Sigmoid colon (tissue), 4 donors: Measurements from ENCODE around the gene MORN1.

Experiments
- CTCF ChIP-seq, 4 experiments: fragments of 450-650 bp in 3 of 4; fragments of 200-600 bp in 1 of 4; IDR thresholded peaks; one replicate each; pipeline ENCODE4 v1.5.1; 2016 to 2019; ENCODE audit warnings: antibody characterized with exemption in 4 of 4, mild to moderate bottlenecking in 3 of 4, moderate library complexity in 2 of 4
- POLR2A ChIP-seq, 2 donors: fragments of 450-650 bp; IDR thresholded peaks; one replicate each; pipeline ENCODE4 v1.6.1; 2016; ENCODE audit warnings: antibody characterized with exemption in 2 of 2, mild to moderate bottlenecking in 2 of 2, moderate library complexity in 2 of 2
- POLR2AphosphoS5 ChIP-seq, 4 donors: sonication (generic); formaldehyde crosslinking; IDR thresholded peaks; one replicate each; pipeline ENCODE4 v1.6.1; 2017; ENCODE audit warnings: antibody characterized with exemption in 4 of 4

- TF ChIP-seq POLR2A (IDR thresholded peaks at IDR 0.05), result no peak
- no peak for TF ChIP-seq CTCF (IDR thresholded peaks at IDR 0.05)
- no peak for TF ChIP-seq POLR2AphosphoS5 (IDR thresholded peaks at IDR 0.05)
Observed at GRCh38 chr1:2347409-2347785, 44.0 kb downstream of the MORN1 start.
